ENCODE results near the gene FGF18. TPM values are rescaled to one million over a fixed set of nuclear protein-coding genes. Genes with fewer than 3 reads are reported as not detected.

The FGF18 gene
- total RNA-seq, 1 donor from 2014 or later = 6.9 TPM

GRCh38 chr5:171506951-171507350 is 87.5 kb downstream of the FGF18 start:
- peaks cover 0 to 5% of the 10 kb centered on the region in 2 donors for H3K4me1 ChIP-seq
- intact Hi-C loops (cut with DNase I) = no loop called here
- no peaks in the 10 kb centered on the region for H3K27me3 ChIP-seq
- no peak overlapping the region for H3K4me3 ChIP-seq
- H3K9me3 ChIP-seq = no peaks in the 10 kb centered on the region
- TF ChIP-seq CTCF (IDR thresholded peaks at IDR 0.05) = no peak
- no peak overlapping the region for H3K27ac ChIP-seq
- no peaks in the 10 kb centered on the region for H3K36me3 ChIP-seq
- DNase-seq (ENCODE audit: low spot score in 2 of 2) = no peak

Other genes starting within 250 kb of the FGF18 start
- gene TLX3, start 110.4 kb upstream of the FGF18 start, total RNA-seq = not detected
- 269 TPM for gene NPM1, start 31.8 kb upstream of the FGF18 start, total RNA-seq